H9 (cell line): ENCODE measurements around the gene HLA-F. TPM values are rescaled to one million over a fixed set of nuclear protein-coding genes. Genes with fewer than 3 reads are reported as not detected.

Experiments
- DNase-seq: peaks from one replicate; pipeline ENCODE4 v3.0.0-alpha.2; 2017
- H2AFZ ChIP-seq: one replicate; pipeline ENCODE4 v1.6.1; 2013; ENCODE audit warnings: mild to moderate bottlenecking, low read length, control low read depth, moderate library complexity
- H2AK5ac ChIP-seq: 2 replicates; pipeline ENCODE4 v1.6.1; 2013; ENCODE audit warnings: low read length, control low read depth, mixed read lengths; ENCODE audit not compliant: insufficient read length
- H2BK120ac ChIP-seq: one replicate; pipeline ENCODE4 v1.6.1; 2013; ENCODE audit warnings: low read depth, mild to moderate bottlenecking, low read length, control low read depth, inconsistent platforms; ENCODE audit not compliant: poor library complexity, severe bottlenecking
- H2BK12ac ChIP-seq: 2 replicates; pipeline ENCODE4 v1.6.1; 2013; ENCODE audit warnings: low read length, control low read depth, mixed read lengths, low read depth; ENCODE audit not compliant: insufficient read length
- H2BK15ac ChIP-seq: 2 replicates; pipeline ENCODE4 v1.6.1; 2013; ENCODE audit warnings: low read depth, low read length, control low read depth
- H2BK20ac ChIP-seq: one replicate; pipeline ENCODE4 v1.6.1; 2013; ENCODE audit warnings: low read depth, mild to moderate bottlenecking, low read length, control low read depth, inconsistent platforms; ENCODE audit not compliant: poor library complexity, severe bottlenecking
- H2BK5ac ChIP-seq: 2 replicates; pipeline ENCODE4 v1.6.1; 2013; ENCODE audit warnings: low read length, control low read depth, mixed read lengths; ENCODE audit not compliant: insufficient read length
- H3K14ac ChIP-seq: 2 replicates; pipeline ENCODE4 v1.6.1; 2013; ENCODE audit warnings: low read length, control low read depth; ENCODE audit not compliant: insufficient read depth
- H3K18ac ChIP-seq: 2 replicates; pipeline ENCODE4 v1.6.1; 2013; ENCODE audit warnings: low read depth, mild to moderate bottlenecking, mixed read lengths, low read length, control low read depth; ENCODE audit not compliant: insufficient read length
- H3K23ac ChIP-seq: 2 replicates; pipeline ENCODE4 v1.6.1; 2013; ENCODE audit warnings: low read length, control low read depth, mixed read lengths, low read depth; ENCODE audit not compliant: insufficient read length
- H3K23me2 ChIP-seq: 2 replicates; pipeline ENCODE4 v1.6.1; 2013; ENCODE audit warnings: low read depth, mild to moderate bottlenecking, mixed read lengths, low read length, control low read depth; ENCODE audit not compliant: insufficient read length, poor library complexity, severe bottlenecking
- H3K27ac ChIP-seq: 2 replicates; pipeline ENCODE4 v1.5.1; 2013; ENCODE audit warnings: low read length, control low read depth, mixed read lengths, low read depth; ENCODE audit not compliant: insufficient read length
- H3K27me3 ChIP-seq: 2 replicates; pipeline ENCODE4 v1.6.1; 2013; ENCODE audit warnings: low read length, control low read depth, inconsistent platforms; ENCODE audit not compliant: insufficient read depth
- H3K4ac ChIP-seq: 2 replicates; pipeline ENCODE4 v1.6.1; 2013; ENCODE audit warnings: low read depth, mild to moderate bottlenecking, control low read depth, inconsistent platforms, low read length, moderate library complexity
- H3K4me1 ChIP-seq: 2 replicates; pipeline ENCODE4 v1.6.1; 2013; ENCODE audit warnings: low read length, control low read depth, inconsistent platforms; ENCODE audit not compliant: insufficient read depth
- H3K4me2 ChIP-seq: 2 replicates; pipeline ENCODE4 v1.6.1; 2013; ENCODE audit warnings: low read length, control low read depth, mixed read lengths; ENCODE audit not compliant: insufficient read length, insufficient read depth
- H3K56ac ChIP-seq: 2 replicates; pipeline ENCODE4 v1.6.1; 2013; ENCODE audit warnings: low read depth, mild to moderate bottlenecking, mixed read lengths, low read length, control low read depth; ENCODE audit not compliant: insufficient read length
- H3K79me1 ChIP-seq: 2 replicates; pipeline ENCODE4 v1.6.1; 2013; ENCODE audit warnings: low read depth, mild to moderate bottlenecking, moderate library complexity, low read length, control low read depth, inconsistent platforms; ENCODE audit not compliant: insufficient read depth, poor library complexity, severe bottlenecking
- H3K79me2 ChIP-seq: 2 replicates; pipeline ENCODE4 v1.6.1; 2013; ENCODE audit warnings: low read length, control low read depth, inconsistent platforms; ENCODE audit not compliant: insufficient read depth
- H3K9ac ChIP-seq: 2 replicates; pipeline ENCODE4 v1.6.1; 2013; ENCODE audit warnings: low read length, control low read depth, mixed read lengths; ENCODE audit not compliant: insufficient read length; ENCODE audit errors: extremely low read depth
- H3K9me3 ChIP-seq: one replicate; pipeline ENCODE4 v1.6.1; 2013; ENCODE audit warnings: low read depth, low read length, inconsistent platforms; ENCODE audit not compliant: control insufficient read depth
- H3T11ph ChIP-seq: one replicate; pipeline ENCODE4 v1.6.1; 2013; ENCODE audit warnings: mild to moderate bottlenecking, low read length, control low read depth, inconsistent platforms
- H4K20me1 ChIP-seq: one replicate; pipeline ENCODE4 v1.6.1; 2013; ENCODE audit not compliant: control insufficient read depth, insufficient read length, insufficient read depth
- H4K5ac ChIP-seq: 2 replicates; pipeline ENCODE4 v1.6.1; 2013; ENCODE audit warnings: low read depth, mild to moderate bottlenecking, mixed read lengths, low read length, control low read depth; ENCODE audit not compliant: insufficient read length
- H4K8ac ChIP-seq: replicated peaks from 2 replicates; pipeline ENCODE4 v1.6.1; 2013; ENCODE audit warnings: low read length, control low read depth, mixed read lengths, low read depth; ENCODE audit not compliant: insufficient read length
- H4K91ac ChIP-seq: 2 replicates; pipeline ENCODE4 v1.6.1; 2013; ENCODE audit warnings: low read depth, mild to moderate bottlenecking, moderate library complexity, mixed read lengths, low read length, control low read depth; ENCODE audit not compliant: insufficient read length
- H3K27ac Mint-ChIP-seq, 3 experiments: 2 replicates in 2 of 3; 3 replicates in 1 of 3; pipeline ENCODE4 v1.8.0; 2020 to 2021; ENCODE audit warnings: mixed read lengths in 3 of 3, mild to moderate bottlenecking in 1 of 3, moderate library complexity in 1 of 3
- H3K27me3 Mint-ChIP-seq: 2 replicates; pipeline ENCODE4 v1.8.0; 2021; ENCODE audit warnings: low read depth, mild to moderate bottlenecking, moderate library complexity, mixed read lengths
- H3K36me3 Mint-ChIP-seq, 3 experiments: 2 replicates in 2 of 3; 3 replicates in 1 of 3; pipeline ENCODE4 v1.8.0; 2020 to 2021; ENCODE audit warnings: low read depth in 3 of 3, mixed read lengths in 3 of 3; ENCODE audit not compliant: insufficient read depth in 1 of 3
- H3K4me1 Mint-ChIP-seq, 2 experiments: 2 replicates each; pipeline ENCODE4 v1.8.0; 2020; ENCODE audit warnings: mixed read lengths in 2 of 2
- H3K4me3 Mint-ChIP-seq, 2 experiments: 2 replicates in 1 of 2; 3 replicates in 1 of 2; pipeline ENCODE4 v1.8.0; 2020 to 2021; ENCODE audit warnings: mild to moderate bottlenecking in 2 of 2, mixed read lengths in 2 of 2, moderate library complexity in 1 of 2
- H3K9me3 Mint-ChIP-seq, 2 experiments: 2 replicates in 1 of 2; 3 replicates in 1 of 2; pipeline ENCODE4 v1.8.0; 2020; ENCODE audit warnings: mild to moderate bottlenecking in 2 of 2, mixed read lengths in 2 of 2, moderate library complexity in 1 of 2
- WGBS: extraction: QIAGEN DNeasy Blood & Tissue Kit; methylation state at CpG from one replicate; pipeline ENCODE4 v1.1.7; 2013; ENCODE audit warnings: missing lambda C conversion rate, low lambda C conversion rate, mixed read lengths; ENCODE audit not compliant: insufficient read length; ENCODE audit errors: extremely low coverage; 5-methylcytosine and 5-hydroxymethylcytosine counted together
- total RNA-seq: library from RNA; stranded (reverse); gene quantifications from 2 replicates; pipeline ENCODE4 v1.2.1, GENCODE V29; 2021
- TF ChIP-seq, protein P1 (sequence below): fragments of 200-600 bp; sonication (generic); conservative IDR thresholded peaks from 3 replicates; pipeline ENCODE4 v1.8.0; 2021; ENCODE audit warnings: antibody characterized with exemption, mild to moderate bottlenecking

Gene HLA-F
- total RNA-seq, 1 experiment from 2014 or later: 7.4 TPM

DNA sequence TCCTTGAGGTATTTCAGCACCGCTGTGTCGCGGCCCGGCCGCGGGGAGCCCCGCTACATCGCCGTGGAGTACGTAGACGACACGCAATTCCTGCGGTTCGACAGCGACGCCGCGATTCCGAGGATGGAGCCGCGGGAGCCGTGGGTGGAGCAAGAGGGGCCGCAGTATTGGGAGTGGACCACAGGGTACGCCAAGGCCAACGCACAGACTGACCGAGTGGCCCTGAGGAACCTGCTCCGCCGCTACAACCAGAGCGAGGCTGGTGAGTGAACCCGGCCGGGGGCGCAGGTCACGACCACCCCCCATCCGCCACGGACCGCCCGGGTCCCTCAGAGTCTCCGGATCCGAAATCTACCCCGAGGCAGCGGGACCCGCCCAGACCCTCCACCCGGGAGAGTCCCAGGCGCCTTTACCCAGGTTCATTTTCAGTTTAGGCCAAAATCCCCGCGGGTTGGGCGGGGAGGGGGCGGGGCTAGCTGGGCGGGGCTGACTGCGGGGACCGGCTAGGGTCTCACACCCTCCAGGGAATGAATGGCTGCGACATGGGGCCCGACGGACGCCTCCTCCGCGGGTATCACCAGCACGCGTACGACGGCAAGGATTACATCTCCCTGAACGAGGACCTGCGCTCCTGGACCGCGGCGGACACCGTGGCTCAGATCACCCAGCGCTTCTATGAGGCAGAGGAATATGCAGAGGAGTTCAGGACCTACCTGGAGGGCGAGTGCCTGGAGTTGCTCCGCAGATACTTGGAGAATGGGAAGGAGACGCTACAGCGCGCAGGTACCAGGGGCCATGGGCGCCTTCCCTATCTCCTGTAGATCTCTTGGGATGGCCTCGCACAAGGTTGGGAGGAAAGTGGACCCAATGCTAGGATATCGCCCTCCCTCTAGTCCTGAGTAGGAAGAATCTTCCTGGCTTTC, 693 bp downstream of the HLA-F start:
- H3K27me3 Mint-ChIP-seq: peaks cover 58% of the 10 kb centered on the region
- Histone ChIP-seq H4K20me1 (no peaks in the 10 kb centered on the region), H2BK5ac (no peak overlapping the region), H3K9me3 (no peaks in the 10 kb centered on the region), H3K79me1 (no peaks in the 10 kb centered on the region), H2BK20ac (no peak overlapping the region), H4K5ac (no peak overlapping the region), H3K79me2 (no peaks in the 10 kb centered on the region), H2AFZ (no peak overlapping the region), H3K4me2 (peak overlapping the region; percentile 67), H3K23me2 (peaks cover 4% of the 10 kb centered on the region), H3K14ac (no peak overlapping the region), H3K18ac (no peak overlapping the region), H3T11ph (no peak overlapping the region), H3K27me3 (peaks cover 9% of the 10 kb centered on the region; the same call in 1 of the 2 replicates), H2BK15ac (no peak overlapping the region), H3K56ac (no peak overlapping the region), H3K4me1 (no peaks in the 10 kb centered on the region; the same call in 1 of the 2 replicates), H3K27ac (no peak overlapping the region), H2AK5ac (no peak overlapping the region), H3K4ac (no peak overlapping the region), H2BK120ac (no peak overlapping the region), H3K23ac (no peak overlapping the region), H3K9ac (no peak overlapping the region), H2BK12ac (no peak overlapping the region), H4K8ac (no peak overlapping the region), H4K91ac (no peak overlapping the region)
- peaks cover 0 to 3% (median 2%) of the 10 kb centered on the region in 3 experiments; a peak in 3 of 7 replicates for H3K36me3 Mint-ChIP-seq
- H3K27ac Mint-ChIP-seq: no peak overlapping the region; a peak in 1 of 7 replicates
- TF ChIP-seq, protein P1, sequence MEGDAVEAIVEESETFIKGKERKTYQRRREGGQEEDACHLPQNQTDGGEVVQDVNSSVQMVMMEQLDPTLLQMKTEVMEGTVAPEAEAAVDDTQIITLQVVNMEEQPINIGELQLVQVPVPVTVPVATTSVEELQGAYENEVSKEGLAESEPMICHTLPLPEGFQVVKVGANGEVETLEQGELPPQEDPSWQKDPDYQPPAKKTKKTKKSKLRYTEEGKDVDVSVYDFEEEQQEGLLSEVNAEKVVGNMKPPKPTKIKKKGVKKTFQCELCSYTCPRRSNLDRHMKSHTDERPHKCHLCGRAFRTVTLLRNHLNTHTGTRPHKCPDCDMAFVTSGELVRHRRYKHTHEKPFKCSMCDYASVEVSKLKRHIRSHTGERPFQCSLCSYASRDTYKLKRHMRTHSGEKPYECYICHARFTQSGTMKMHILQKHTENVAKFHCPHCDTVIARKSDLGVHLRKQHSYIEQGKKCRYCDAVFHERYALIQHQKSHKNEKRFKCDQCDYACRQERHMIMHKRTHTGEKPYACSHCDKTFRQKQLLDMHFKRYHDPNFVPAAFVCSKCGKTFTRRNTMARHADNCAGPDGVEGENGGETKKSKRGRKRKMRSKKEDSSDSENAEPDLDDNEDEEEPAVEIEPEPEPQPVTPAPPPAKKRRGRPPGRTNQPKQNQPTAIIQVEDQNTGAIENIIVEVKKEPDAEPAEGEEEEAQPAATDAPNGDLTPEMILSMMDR: no peak
- no CpG with 5 or more reads among the region's 76 CpGs for WGBS
- peak overlapping the region; percentile 73 to 86 for H3K4me3 Mint-ChIP-seq
- peaks cover 6 to 10% of the 10 kb centered on the region in 2 experiments for H3K4me1 Mint-ChIP-seq
- no peaks in the 10 kb centered on the region for H3K9me3 Mint-ChIP-seq
- DNase-seq: peak; percentile 80
